OCI-LY1 (cell line): ENCODE data around the gene TSPAN2.
"Not testable (repeated sequence)": the region's sequence is repeated elsewhere in the genome, so short reads cannot be mapped to it uniquely, and the experiment has no call there.

ENCODE experiments used
- H2AFZ ChIP-seq: fragments of 200-600 bp; sonication (generic), shearing (Covaris generic); 2 replicates; pipeline ENCODE4 v1.6.0; 2014; ENCODE audit warnings: antibody characterized with exemption, mild to moderate bottlenecking, low read length
- H3F3A ChIP-seq: fragments of 200-600 bp; sonication (generic), shearing (Covaris generic); 2 replicates; pipeline ENCODE4 v1.6.0; 2014; ENCODE audit warnings: mild to moderate bottlenecking, antibody characterized with exemption, low read length, moderate library complexity; ENCODE audit not compliant: insufficient read depth
- H3K27ac ChIP-seq: fragments of 200-600 bp; sonication (generic); 2 replicates; pipeline ENCODE4 v1.5.1; 2014; ENCODE audit warnings: low read length, mixed run types, mild to moderate bottlenecking, low read depth; ENCODE audit not compliant: poor library complexity, severe bottlenecking
- H3K27me3 ChIP-seq: fragments of 200-600 bp; sonication (generic); 2 replicates; pipeline ENCODE4 v1.6.0; 2014; ENCODE audit warnings: antibody characterized with exemption, mild to moderate bottlenecking, low read length, moderate library complexity; ENCODE audit not compliant: insufficient read depth
- H3K36me3 ChIP-seq: fragments of 200-600 bp; sonication (generic); 2 replicates; pipeline ENCODE4 v1.6.1; 2014; ENCODE audit warnings: mild to moderate bottlenecking, antibody characterized with exemption, low read length, moderate library complexity, mixed read lengths; ENCODE audit not compliant: insufficient read depth
- H3K4me1 ChIP-seq: fragments of 200-600 bp; sonication (generic); 2 replicates; pipeline ENCODE4 v1.5.1; 2014; ENCODE audit warnings: mild to moderate bottlenecking, low read length, moderate library complexity; ENCODE audit not compliant: insufficient read depth, severe bottlenecking
- H3K4me2 ChIP-seq: fragments of 200-600 bp; sonication (generic), shearing (Covaris generic); 2 replicates; pipeline ENCODE4 v1.6.1; 2014; ENCODE audit warnings: low read length
- H3K4me3 ChIP-seq: fragments of 200-600 bp; sonication (generic); 2 replicates; pipeline ENCODE4 v1.5.1; 2014; ENCODE audit warnings: low read length, low read depth, mild to moderate bottlenecking, mixed read lengths; ENCODE audit not compliant: poor library complexity, severe bottlenecking
- H3K79me2 ChIP-seq: fragments of 200-600 bp; shearing (Covaris generic); 2 replicates; pipeline ENCODE4 v1.6.1; 2016; ENCODE audit warnings: mixed run types, low read length, mixed read lengths; ENCODE audit not compliant: insufficient read depth
- H3K9ac ChIP-seq: fragments of 200-600 bp; sonication (generic), shearing (Covaris generic); 2 replicates; pipeline ENCODE4 v1.6.1; 2014; ENCODE audit warnings: mild to moderate bottlenecking, low read length, mixed read lengths
- H3K9me2 ChIP-seq: fragments of 200-600 bp; sonication (generic), shearing (Covaris generic); 2 replicates; pipeline ENCODE4 v1.6.1; 2014; ENCODE audit warnings: low read depth, mild to moderate bottlenecking, low read length, mixed read lengths
- H3K9me3 ChIP-seq: fragments of 200-600 bp; shearing (Covaris generic); 2 replicates; pipeline ENCODE4 v1.6.1; 2014; ENCODE audit warnings: low read length, mixed read lengths
- H4K20me1 ChIP-seq: fragments of 200-600 bp; sonication (generic), shearing (Covaris generic); 2 replicates; pipeline ENCODE4 v1.6.0; 2016; ENCODE audit warnings: mild to moderate bottlenecking, low read length; ENCODE audit not compliant: insufficient read depth
- EZH2 ChIP-seq: fragments of 200-600 bp; sonication (generic), shearing (Covaris generic); IDR thresholded peaks from 2 replicates; pipeline ENCODE4 v1.8.0; 2017; ENCODE audit warnings: borderline replicate concordance, mixed run types, mild to moderate bottlenecking, antibody characterized with exemption, low read length, moderate library complexity, mixed read lengths
- TF ChIP-seq, protein P1 (sequence below): fragments of 200-600 bp; sonication (generic), shearing (Covaris generic); IDR thresholded peaks from 2 replicates; pipeline ENCODE4 v1.5.1; 2017; ENCODE audit warnings: mild to moderate bottlenecking, antibody characterized with exemption, low read length, moderate library complexity, mixed read lengths

Gene TSPAN2

DNA sequence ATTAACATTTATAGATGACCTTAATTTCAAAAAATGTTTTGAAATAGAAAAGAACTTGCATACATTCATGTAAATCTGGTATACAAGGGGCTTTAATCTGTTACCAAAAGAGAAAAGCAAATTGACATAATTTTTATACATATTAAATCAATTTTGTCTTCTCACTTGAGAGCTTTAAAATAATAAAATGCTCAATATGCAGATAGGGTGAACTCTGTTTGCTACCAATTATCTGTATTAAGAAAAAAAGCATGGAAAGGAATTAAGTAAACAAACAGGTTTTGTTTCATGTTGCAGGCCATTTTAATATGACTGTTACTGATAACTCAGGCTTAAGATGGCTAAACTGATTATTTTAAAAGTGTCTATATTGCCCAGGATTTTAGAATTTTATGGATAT, 65.7 kb downstream of the TSPAN2 start:
- no peak overlapping the region for H3K9ac ChIP-seq
- H3K9me3 ChIP-seq, result no peaks in the 10 kb centered on the region
- no peaks in the 10 kb centered on the region for H3K4me1 ChIP-seq
- H3K79me2 ChIP-seq, result no peaks in the 10 kb centered on the region
- H3K4me3 ChIP-seq, result no peak overlapping the region
- H3K9me2 ChIP-seq, result no peaks in the 10 kb centered on the region
- no peaks in the 10 kb centered on the region for H4K20me1 ChIP-seq
- no peaks in the 10 kb centered on the region for H3K27me3 ChIP-seq
- no peak overlapping the region for H3K4me2 ChIP-seq
- TF ChIP-seq, protein P1, sequence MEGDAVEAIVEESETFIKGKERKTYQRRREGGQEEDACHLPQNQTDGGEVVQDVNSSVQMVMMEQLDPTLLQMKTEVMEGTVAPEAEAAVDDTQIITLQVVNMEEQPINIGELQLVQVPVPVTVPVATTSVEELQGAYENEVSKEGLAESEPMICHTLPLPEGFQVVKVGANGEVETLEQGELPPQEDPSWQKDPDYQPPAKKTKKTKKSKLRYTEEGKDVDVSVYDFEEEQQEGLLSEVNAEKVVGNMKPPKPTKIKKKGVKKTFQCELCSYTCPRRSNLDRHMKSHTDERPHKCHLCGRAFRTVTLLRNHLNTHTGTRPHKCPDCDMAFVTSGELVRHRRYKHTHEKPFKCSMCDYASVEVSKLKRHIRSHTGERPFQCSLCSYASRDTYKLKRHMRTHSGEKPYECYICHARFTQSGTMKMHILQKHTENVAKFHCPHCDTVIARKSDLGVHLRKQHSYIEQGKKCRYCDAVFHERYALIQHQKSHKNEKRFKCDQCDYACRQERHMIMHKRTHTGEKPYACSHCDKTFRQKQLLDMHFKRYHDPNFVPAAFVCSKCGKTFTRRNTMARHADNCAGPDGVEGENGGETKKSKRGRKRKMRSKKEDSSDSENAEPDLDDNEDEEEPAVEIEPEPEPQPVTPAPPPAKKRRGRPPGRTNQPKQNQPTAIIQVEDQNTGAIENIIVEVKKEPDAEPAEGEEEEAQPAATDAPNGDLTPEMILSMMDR, result no peak
- TF ChIP-seq EZH2, result no peak
- no peaks in the 10 kb centered on the region for H3F3A ChIP-seq
- no peaks in the 10 kb centered on the region for H3K36me3 ChIP-seq
- no peak overlapping the region for H2AFZ ChIP-seq
- H3K27ac ChIP-seq, result no peak overlapping the region

DNA sequence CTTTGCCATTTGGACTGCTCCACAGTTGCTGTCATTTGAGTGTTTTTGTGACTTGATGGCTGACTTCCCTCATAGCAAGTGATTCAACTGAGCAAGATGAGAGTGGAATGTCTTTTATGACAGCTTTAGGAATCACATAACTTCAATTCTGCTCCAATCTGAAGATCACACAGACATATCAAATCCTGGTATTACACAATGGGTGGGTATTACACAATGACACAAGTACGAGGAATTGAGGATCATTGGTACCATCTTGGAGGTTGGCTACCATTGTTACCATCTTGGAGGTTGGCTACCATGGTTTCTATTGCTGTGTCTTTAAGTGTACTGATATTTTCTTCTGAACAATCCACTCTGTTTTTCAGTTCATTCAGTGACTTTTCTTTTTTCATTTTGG, 68.2 kb downstream of the TSPAN2 start:
- Histone ChIP-seq H3K4me1 (no peaks in the 10 kb centered on the region), H4K20me1 (no peaks in the 10 kb centered on the region), H3K27me3 (no peaks in the 10 kb centered on the region), H3F3A (no peaks in the 10 kb centered on the region), H2AFZ (no peak overlapping the region), H3K9ac (no peak overlapping the region), H3K4me2 (no peak overlapping the region), H3K9me3 (no peaks in the 10 kb centered on the region), H3K9me2 (no peaks in the 10 kb centered on the region), H3K79me2 (no peaks in the 10 kb centered on the region), H3K27ac (no peak overlapping the region), H3K4me3 (no peak overlapping the region), H3K36me3 (no peaks in the 10 kb centered on the region)
- TF ChIP-seq, protein P1, result no peak
- no peak for TF ChIP-seq EZH2

DNA sequence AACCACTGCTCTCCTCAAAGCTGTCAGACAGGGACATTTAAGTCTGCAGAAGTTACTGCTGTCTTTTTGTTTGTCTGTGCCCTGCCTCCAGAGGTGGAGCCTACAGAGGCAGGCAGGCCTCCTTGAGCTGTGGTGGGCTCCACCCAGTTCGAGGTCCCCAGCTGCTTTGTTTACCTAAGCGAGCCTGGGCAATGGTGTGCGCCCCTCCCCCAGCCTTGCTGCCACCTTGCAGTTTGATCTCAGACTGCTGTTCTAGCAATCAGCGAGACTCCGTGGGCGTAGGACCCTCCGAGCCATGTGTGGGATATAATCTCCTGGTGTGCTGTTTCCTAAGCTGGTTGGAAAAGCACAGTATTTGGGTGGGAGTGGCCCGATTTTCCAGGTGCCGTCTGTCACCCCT, 69.8 kb downstream of the TSPAN2 start:
- not testable (repeated sequence) for H3K9me2 ChIP-seq, H3K27me3 ChIP-seq, H3K27ac ChIP-seq, H2AFZ ChIP-seq, H3K4me1 ChIP-seq, H3K79me2 ChIP-seq, H3K4me2 ChIP-seq, H3K4me3 ChIP-seq, H3K36me3 ChIP-seq, H3K9me3 ChIP-seq, H4K20me1 ChIP-seq, H3K9ac ChIP-seq, H3F3A ChIP-seq

DNA sequence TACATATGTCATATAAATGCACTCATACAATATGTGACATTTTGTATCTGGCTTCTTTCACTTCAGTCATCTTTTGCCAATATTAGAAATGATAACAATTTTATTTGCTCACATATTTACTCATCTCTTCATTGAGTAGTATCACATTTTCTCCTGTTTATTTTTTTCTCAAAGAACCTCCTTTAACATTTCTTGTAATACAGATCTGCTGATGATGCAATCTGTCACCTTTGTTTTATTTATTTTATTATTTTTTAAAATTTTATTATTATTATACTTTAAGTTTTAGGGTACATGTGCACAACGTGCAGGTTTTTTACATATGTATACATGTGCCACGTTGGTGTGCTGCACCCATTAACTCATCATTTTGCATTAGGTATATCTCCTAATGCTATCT, 75.5 kb downstream of the TSPAN2 start:
- Histone ChIP-seq H3K4me2 (no peak overlapping the region), H3F3A (no peaks in the 10 kb centered on the region), H2AFZ (no peak overlapping the region), H3K36me3 (no peaks in the 10 kb centered on the region), H4K20me1 (no peaks in the 10 kb centered on the region), H3K79me2 (no peaks in the 10 kb centered on the region), H3K27ac (no peak overlapping the region), H3K4me1 (no peaks in the 10 kb centered on the region), H3K27me3 (no peaks in the 10 kb centered on the region), H3K4me3 (no peak overlapping the region), H3K9me2 (no peaks in the 10 kb centered on the region), H3K9me3 (no peaks in the 10 kb centered on the region), H3K9ac (no peak overlapping the region)
- TF ChIP-seq EZH2, result no peak
- TF ChIP-seq, protein P1, result no peak
